GM18907 (cell line): ENCODE measurements around the gene VPS4A.

Source experiments
- ATAC-seq: cut with Tn5 transposase; IDR thresholded peaks from one replicate; pipeline ENCODE4 v1.9.1; 2021; ENCODE audit warnings: mild to moderate bottlenecking, moderate library complexity; ENCODE audit not compliant: unreplicated experiment

VPS4A gene

GRCh38 chr16:69306031-69306430 lies 5.1 kb upstream of the VPS4A start:
- ATAC-seq = no peak

GRCh38 chr16:69307091-69307490 lies 4.1 kb upstream of the VPS4A start:
- no peak for ATAC-seq

- ATAC-seq = no peak
These were observed 3.3 kb upstream of the VPS4A start for GRCh38 chr16:69307856-69308255.

GRCh38 chr16:69309316-69309715 lies 1.8 kb upstream of the VPS4A start:
- no peak for ATAC-seq

- peak; percentile 59 for ATAC-seq
These were observed 610 bp downstream of the VPS4A start for GRCh38 chr16:69311533-69312387.

GRCh38 chr16:69313469-69313868 lies 2.3 kb downstream of the VPS4A start:
- ATAC-seq = no peak

GRCh38 chr16:69314534-69314933 lies 3.4 kb downstream of the VPS4A start:
- no peak for ATAC-seq

GRCh38 chr16:69315486-69316311 lies 4.5 kb downstream of the VPS4A start:
- ATAC-seq = no peak

GRCh38 chr16:69316595-69317034 lies 5.5 kb downstream of the VPS4A start:
- ATAC-seq = no peak

- no peak for ATAC-seq
These were observed 7.2 kb downstream of the VPS4A start for GRCh38 chr16:69318177-69318910.

- ATAC-seq = no peak
These were observed 7.8 kb downstream of the VPS4A start for GRCh38 chr16:69318911-69319289.

GRCh38 chr16:69319381-69319780 lies 8.2 kb downstream of the VPS4A start:
- ATAC-seq = no peak

GRCh38 chr16:69319826-69320739 lies 8.9 kb downstream of the VPS4A start:
- ATAC-seq = no peak

GRCh38 chr16:69320740-69321073 lies 9.6 kb downstream of the VPS4A start:
- ATAC-seq = no peak

- ATAC-seq = no peak
These were observed 9.9 kb downstream of the VPS4A start for GRCh38 chr16:69321080-69321479.

- no peak for ATAC-seq
These were observed 11.2 kb downstream of the VPS4A start for GRCh38 chr16:69322343-69322742.

GRCh38 chr16:69323415-69323814 lies 12.3 kb downstream of the VPS4A start:
- no peak for ATAC-seq

GRCh38 chr16:69324013-69324531 lies 12.9 kb downstream of the VPS4A start:
- ATAC-seq = no peak

- ATAC-seq = no peak
These were observed 13.6 kb downstream of the VPS4A start for GRCh38 chr16:69324585-69325253.

GRCh38 chr16:69325784-69326171 lies 14.6 kb downstream of the VPS4A start:
- no peak for ATAC-seq
